ENCODE results near the gene SUSD4.
A peak's percentile ranks its signal among the peaks of the same experiment; 100 is the strongest.

SUSD4 gene

GRCh38 chr1:223214261-223214807, 149.6 kb downstream of the SUSD4 start:
- DNase-seq (ENCODE audit: low read depth, low spot score) = no peak

GRCh38 chr1:223212441-223212840, 151.5 kb downstream of the SUSD4 start:
- DNase-seq (ENCODE audit: low read depth, low spot score) = no peak

DNA sequence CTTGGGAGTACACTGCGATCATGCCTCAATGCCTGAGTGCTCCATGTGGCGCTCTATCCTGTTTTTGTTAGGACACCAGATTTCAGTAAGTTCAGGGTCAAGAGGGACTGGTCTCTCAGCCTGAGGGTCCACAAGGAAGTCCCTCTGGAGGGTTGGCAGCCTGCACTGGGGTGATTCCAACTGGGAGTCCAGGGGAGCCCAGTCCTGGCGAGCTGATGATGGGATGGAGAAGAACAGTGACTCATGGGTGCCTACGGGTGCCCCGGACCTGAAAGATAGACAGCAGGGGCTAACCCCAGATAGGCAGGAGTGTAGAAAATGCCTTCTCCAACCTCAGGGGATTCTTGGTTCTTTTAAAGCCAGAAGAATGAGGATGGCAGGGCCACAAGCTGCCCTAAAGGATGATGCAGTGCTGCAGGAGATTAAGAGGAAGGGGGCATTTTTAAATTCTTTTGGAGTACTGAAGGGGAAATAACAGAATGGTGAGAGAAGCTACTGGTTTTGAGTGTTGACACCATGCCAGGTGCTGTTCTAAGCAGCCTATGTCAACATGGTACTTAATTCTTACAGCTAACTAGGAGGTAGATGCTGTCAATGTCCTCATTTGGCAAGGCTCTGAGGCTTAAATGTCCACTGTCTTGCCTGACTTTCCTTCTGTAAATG, 152.5 kb downstream of the SUSD4 start:
- DNase-seq (ENCODE audit: low read depth, low spot score) = no peak

GRCh38 chr1:223210788-223211120, 153.2 kb downstream of the SUSD4 start:
- DNase-seq (ENCODE audit: low read depth, low spot score) = no peak

DNA sequence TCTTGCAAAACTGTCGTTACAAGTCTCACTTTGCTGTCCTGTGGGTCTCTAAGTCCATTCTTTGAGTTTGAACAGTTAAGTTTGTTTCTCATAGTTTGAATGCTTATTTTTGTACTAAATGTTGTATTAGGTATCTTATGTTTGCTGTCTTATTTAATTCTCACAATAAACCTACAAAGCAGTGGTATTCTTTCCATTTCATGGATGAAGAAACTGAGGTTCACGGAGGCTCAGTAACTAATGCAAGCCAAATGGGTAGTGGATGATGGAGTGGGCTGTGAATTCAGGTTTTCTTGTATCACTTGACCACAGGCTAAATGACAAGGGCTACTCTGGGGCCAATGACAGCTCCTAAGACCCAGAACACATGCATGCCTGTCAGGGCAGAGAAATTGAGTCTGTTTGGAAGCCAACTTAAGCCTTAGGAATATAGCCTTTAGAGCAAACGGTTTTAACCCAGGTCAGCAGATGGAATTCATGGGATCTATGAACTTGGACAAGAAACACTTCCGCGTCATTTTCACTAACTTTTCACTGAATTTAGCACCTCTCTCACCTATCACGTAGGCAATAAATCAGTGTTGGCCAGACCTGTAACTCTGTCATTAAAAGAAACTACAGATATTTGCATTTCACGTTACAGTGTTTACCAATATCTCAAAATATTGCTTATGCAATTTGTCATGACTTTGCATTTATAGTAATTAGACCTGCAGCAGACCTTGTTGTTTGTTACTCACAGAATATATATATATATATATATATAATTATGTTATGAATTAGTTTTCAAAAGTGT, 153.8 kb downstream of the SUSD4 start:
- DNase-seq (ENCODE audit: low read depth, low spot score) = no peak

DNA sequence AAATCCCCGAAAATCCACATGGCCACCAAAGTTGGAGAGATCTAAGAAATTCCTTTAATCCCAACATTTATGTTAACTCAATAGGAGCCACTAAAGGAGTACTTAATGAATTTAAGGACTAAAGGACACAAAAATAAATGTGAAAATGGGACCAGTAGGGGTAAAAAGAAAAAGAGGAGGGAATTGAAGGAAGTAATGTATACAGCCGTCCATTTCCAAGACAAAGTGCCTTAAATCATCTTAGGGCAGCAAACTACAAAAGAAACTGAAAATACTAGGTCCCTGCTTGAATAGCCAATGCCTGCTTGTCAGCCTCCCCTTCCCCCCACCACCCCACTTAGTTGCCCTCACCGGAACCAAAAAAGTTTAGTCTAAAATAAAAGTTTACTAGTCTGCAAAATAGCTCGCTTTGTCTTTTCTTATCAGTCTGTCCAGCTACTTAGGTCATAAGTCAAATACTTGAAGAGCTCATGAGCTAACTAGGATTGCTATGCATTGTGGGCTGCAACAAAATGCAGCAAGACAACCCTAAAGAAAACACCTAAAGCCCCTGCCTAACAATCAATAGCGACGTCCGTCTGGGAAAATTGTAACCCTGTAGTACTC, 154.6 kb downstream of the SUSD4 start:
- no peak for DNase-seq (ENCODE audit: low read depth, low spot score)

DNA sequence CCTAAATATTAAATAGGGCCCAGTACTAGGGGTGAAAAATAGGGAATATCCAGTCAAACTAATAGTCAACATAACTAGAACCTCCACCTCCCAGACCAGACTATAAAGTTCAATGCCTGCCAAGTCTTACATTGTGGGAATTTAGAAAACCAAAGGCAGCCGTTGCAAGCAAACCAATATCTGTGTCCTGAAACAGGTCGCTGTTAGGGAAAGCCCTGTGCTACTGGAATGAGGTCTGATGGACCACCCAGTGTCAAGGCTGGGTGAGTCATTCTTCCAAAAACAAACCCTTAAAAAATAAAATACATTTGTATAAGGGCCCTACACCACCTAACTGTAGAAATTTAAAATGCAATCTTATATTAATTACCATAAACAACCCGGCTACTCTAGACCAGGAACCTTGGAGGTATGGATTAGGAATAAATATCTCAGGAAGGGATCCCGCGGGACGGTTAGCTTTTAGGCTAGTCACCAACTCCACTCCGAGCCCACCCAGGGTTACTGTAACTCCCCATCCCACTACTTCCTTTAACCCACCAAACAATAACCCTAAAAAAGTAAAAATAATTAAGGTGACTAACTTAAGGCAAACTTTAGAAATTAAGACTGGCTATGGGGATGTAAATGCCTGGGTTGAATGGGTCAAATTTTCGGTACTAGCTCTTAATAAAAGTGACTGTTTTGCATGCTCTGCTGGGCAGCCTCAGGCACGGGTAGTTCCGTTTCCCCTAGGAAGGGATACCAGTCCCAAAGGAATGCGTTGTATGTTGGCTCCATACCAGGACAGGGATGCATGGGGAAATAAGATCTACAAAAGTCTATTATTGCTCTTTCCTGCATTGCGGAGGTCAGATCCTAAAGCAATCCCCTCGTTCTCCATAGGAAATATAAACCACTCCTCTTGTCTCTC, 155.6 kb downstream of the SUSD4 start:
- DNase-seq (ENCODE audit: low read depth, low spot score) = no peak

DNA sequence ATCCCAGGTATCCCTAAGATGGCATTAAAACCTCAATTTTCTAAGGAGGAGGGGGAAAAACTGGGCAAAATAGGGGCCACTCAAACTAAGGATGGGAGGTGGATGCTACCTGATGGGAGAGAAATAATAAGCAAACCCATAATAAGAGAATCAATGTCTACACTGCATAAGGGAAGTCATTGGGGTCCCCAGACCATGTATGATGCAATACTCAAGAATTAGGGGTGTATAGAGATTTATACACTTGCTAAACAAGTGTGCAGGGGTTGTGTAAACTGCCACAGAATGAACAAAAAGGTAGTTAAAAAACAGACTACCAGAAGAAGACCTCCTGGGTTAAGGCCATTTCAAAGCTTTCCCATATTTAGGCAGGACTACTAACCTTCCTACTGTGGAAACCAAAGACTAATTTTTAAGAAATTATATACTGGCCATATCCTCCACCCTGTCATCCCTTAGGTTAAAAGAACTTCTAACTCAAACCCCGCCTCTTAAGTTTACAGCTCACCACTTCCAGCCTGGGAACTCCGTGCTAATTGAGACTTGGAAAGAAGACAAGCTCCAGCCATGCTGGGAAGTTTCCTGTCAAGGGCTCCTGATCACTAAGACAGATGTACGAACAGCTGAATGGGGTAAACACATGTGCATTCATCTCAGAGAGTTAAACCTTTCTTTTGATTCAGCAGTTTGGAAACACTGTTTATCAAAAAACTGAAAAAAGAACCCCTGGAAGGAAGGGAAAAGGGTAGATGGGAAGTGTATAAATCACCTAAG, 156.5 kb downstream of the SUSD4 start:
- DNase-seq (ENCODE audit: low read depth, low spot score) = no peak

GRCh38 chr1:223204424-223204823, 159.6 kb downstream of the SUSD4 start:
- DNase-seq (ENCODE audit: low read depth, low spot score) = no peak

- DNase-seq (ENCODE audit: low read depth, low spot score) = no peak
Measured at GRCh38 chr1:223203694-223204093, 160.3 kb downstream of the SUSD4 start.

DNA sequence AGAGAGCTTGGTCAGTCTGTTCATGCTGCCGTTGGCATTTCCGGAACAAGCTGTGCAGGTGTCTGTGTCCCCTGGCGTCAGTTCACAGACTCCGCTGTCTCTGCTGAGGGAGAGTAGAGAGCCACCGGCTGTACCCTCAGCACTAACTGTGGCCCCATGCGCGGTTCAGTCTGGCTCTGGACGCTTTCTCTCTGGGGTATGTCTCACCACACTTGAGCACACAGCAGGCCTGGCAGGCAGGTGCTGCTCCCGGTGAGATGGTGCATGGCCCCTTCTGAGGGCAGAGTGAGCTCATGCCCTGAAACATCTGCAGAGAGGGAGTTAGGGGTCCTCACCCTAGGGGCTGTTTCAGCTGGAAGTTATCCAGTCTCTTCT, 161.0 kb downstream of the SUSD4 start:
- no peak for DNase-seq (ENCODE audit: low read depth, low spot score)

- DNase-seq (ENCODE audit: low read depth, low spot score) = no peak
Measured at GRCh38 chr1:223202376-223203033, 161.5 kb downstream of the SUSD4 start.

- DNase-seq (ENCODE audit: low read depth, low spot score) = no peak
Measured at GRCh38 chr1:223201967-223202366, 162.0 kb downstream of the SUSD4 start.

- no peak for DNase-seq (ENCODE audit: low read depth, low spot score)
Measured at GRCh38 chr1:223200903-223201302, 163.1 kb downstream of the SUSD4 start.

- DNase-seq (ENCODE audit: low read depth, low spot score) = no peak
Measured at GRCh38 chr1:223199094-223199647, 164.8 kb downstream of the SUSD4 start.

DNA sequence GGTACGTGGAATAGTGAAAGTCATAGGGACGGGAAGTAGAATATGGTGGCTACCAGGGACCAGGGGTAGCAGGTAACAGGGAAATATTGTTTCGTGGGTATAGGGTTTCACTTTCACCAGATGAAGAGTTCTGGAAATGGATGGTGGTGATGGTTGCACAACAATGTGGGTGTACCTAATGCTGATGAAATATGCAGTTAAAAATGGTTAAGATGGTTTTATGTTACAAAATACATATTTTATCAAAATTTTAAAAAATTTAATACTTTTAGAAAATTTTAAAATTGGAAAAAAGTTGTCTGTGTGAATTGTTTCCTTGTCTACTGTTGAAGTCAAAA, 165.4 kb downstream of the SUSD4 start:
- no peak for DNase-seq (ENCODE audit: low read depth, low spot score)

DNA sequence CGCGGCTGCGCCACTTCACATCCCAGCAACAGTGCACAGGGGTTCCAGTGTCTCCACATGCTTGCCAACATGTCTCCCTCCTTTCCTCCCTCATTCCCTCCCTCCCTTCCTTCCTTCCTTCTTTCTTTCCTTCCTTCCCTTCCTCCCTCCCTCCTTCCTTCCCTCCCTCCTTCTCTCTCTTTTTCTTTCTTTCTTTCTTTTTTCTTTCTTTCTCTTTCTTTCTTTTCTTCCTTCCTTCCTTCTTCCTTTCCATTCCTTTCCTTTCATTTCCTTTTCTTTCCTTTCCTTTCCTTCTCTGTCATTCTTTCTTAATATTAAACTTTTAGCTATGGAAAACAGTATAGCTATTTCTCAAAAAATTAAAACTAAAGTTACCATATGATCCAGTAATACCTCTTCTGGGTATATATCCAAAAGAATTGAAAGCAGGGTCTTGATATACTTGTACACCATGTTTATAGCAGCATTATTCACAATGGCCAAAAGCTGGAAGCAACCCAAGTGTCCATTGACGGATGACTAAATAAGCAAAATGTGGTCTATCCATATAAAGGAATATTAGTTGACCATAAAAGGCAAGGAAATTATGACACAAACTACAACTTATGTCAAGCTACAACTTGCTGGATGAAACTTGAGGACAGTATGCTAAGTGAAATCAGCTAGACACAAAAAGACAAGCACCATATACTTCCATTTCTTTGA, 165.9 kb downstream of the SUSD4 start:
- no peak for DNase-seq (ENCODE audit: low read depth, low spot score)

GRCh38 chr1:223189903-223190724, 173.9 kb downstream of the SUSD4 start:
- DNase-seq (ENCODE audit: low read depth, low spot score) = peak; percentile 42

- no peak for DNase-seq (ENCODE audit: low read depth, low spot score)
Measured at GRCh38 chr1:223189525-223189902, 174.5 kb downstream of the SUSD4 start.
